HEK293T (cell line): ENCODE results near the gene STOX1.
"Not testable (repeated sequence)": the region's sequence is repeated elsewhere in the genome, so short reads cannot be mapped to it uniquely, and the experiment has no call there.

ENCODE experiments used
- CTCF ChIA-PET: fragments of 350-600 bp; formaldehyde crosslinking; extraction: SDS; loops from one replicate; lab custom pipeline; 2021; ENCODE audit warnings: antibody characterized with exemption, inconsistent platforms; lab: Yijun Ruan, JAX
- POLR2A ChIA-PET: fragments of 350-600 bp; formaldehyde crosslinking; extraction: SDS; loops from one replicate; lab custom pipeline; 2020; ENCODE audit warnings: antibody characterized with exemption, inconsistent platforms; lab: Yijun Ruan, JAX
- DNase-seq: peaks from one replicate; pipeline ENCODE4 v3.0.0; 2012; ENCODE audit warnings: mixed read lengths; ENCODE audit errors: extremely low spot score
- ARNT ChIP-seq: fragments of 450-650 bp; IDR thresholded peaks from 2 replicates; pipeline ENCODE4 v1.6.1; 2017; ENCODE audit warnings: mild to moderate bottlenecking
- BHLHE40 ChIP-seq: fragments of 450-650 bp; IDR thresholded peaks from 2 replicates; pipeline ENCODE4 v1.6.1; 2016; ENCODE audit warnings: mild to moderate bottlenecking, moderate library complexity, borderline replicate concordance
- CTBP1 ChIP-seq: fragments of 450-650 bp; IDR thresholded peaks from 2 replicates; pipeline ENCODE4 v1.6.1; 2016; ENCODE audit warnings: borderline replicate concordance
- ELF4 ChIP-seq: fragments of 450-650 bp; IDR thresholded peaks from 2 replicates; pipeline ENCODE4 v1.6.1; 2017; ENCODE audit warnings: antibody characterized with exemption
- FOXA1 ChIP-seq: fragments of 450-650 bp; IDR thresholded peaks from 2 replicates; pipeline ENCODE4 v1.6.1; 2016; ENCODE audit warnings: mild to moderate bottlenecking
- FOXK2 ChIP-seq: fragments of 450-650 bp; IDR thresholded peaks from 2 replicates; pipeline ENCODE4 v1.6.1; 2016; ENCODE audit warnings: mild to moderate bottlenecking
- FOXM1 ChIP-seq: fragments of 450-650 bp; IDR thresholded peaks from 2 replicates; pipeline ENCODE4 v1.6.1; 2017; ENCODE audit warnings: mild to moderate bottlenecking, borderline replicate concordance
- HDGF ChIP-seq: fragments of 450-650 bp; IDR thresholded peaks from 2 replicates; pipeline ENCODE4 v1.6.1; 2017; ENCODE audit warnings: antibody characterized with exemption, borderline replicate concordance
- L3MBTL2 ChIP-seq: fragments of 450-650 bp; conservative IDR thresholded peaks from 2 replicates; pipeline ENCODE4 v1.6.1; 2016; ENCODE audit warnings: mild to moderate bottlenecking
- LEF1 ChIP-seq: fragments of 450-650 bp; IDR thresholded peaks from 2 replicates; pipeline ENCODE4 v1.6.1; 2017; ENCODE audit warnings: mild to moderate bottlenecking, borderline replicate concordance
- NFRKB ChIP-seq: fragments of 450-650 bp; IDR thresholded peaks from 2 replicates; pipeline ENCODE4 v1.6.1; 2016; ENCODE audit warnings: mild to moderate bottlenecking, moderate library complexity
- PKNOX1 ChIP-seq: fragments of 450-650 bp; IDR thresholded peaks from 2 replicates; pipeline ENCODE4 v1.6.1; 2016
- SP1 ChIP-seq: fragments of 450-650 bp; IDR thresholded peaks from 2 replicates; pipeline ENCODE4 v1.6.1; 2017
- SUZ12 ChIP-seq: fragments of 450-650 bp; IDR thresholded peaks from 2 replicates; pipeline ENCODE4 v1.6.1; 2016; ENCODE audit warnings: mild to moderate bottlenecking
- TARDBP ChIP-seq: fragments of 450-650 bp; IDR thresholded peaks from 2 replicates; pipeline ENCODE4 v1.6.1; 2016
- ZNF384 ChIP-seq: fragments of 450-650 bp; IDR thresholded peaks from 2 replicates; pipeline ENCODE4 v1.6.1; 2016

Gene STOX1

DNA sequence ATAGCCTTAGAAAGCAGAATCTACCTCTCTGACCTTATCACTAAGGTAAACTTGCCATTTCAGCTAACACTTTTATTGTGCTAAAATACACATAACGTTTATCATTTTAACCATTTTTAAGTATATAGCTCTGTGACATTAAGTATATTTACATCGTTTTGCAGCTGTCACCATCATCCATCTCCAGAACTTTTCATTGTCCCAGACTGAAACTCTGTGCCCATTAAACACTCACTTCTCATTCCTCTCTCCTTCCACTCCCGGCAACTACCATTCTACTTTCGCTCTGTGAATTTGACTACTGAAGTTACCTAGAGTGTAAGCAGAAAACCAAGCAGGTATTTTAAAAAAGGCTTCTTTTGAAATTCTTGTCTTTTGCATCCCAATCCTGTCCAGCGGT lies 75.1 kb downstream of the STOX1 start:
- TF ChIP-seq L3MBTL2 = no peak
- no peak for DNase-seq
- POLR2A ChIA-PET = no interaction called here
- CTCF ChIA-PET = no interaction called here

DNA sequence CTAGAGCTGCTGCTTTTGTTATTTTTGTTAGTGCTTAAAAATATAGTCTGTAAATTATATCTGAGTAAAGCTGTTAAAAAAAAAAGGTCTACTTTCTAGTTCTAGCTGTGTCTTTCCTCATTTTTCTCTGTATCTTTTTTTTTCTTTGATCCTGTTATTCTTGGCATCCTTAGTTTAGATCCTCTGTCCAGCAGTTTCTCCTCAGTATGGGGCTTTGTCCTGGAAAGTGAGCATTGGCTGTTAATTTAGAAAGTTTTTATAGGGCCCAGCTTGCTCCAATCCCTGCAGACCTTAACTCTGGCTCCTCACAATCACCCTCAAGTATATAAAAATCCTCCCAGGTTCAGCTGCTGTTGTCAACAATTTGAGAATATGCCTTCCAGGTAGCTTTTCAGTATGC lies 97.3 kb downstream of the STOX1 start:
- no peak for DNase-seq
- CTCF ChIA-PET = interaction anchor here (0.6 to 0.9 kb wide), 2 partner anchors 10 to 18 kb away, joined by 3 to 4 read pairs; no protein-coding TSS in a partner anchor
- POLR2A ChIA-PET = no interaction called here
- TF ChIP-seq FOXM1 = no peak
- TF ChIP-seq BHLHE40 = no peak
- no peak for TF ChIP-seq PKNOX1
- no peak for TF ChIP-seq L3MBTL2
- no peak for TF ChIP-seq FOXA1
- TF ChIP-seq SP1 = no peak
- no peak for TF ChIP-seq SUZ12
- no peak for TF ChIP-seq FOXK2
- no peak for TF ChIP-seq NFRKB
- TF ChIP-seq LEF1 = no peak

- no peak for DNase-seq
- POLR2A ChIA-PET = interaction anchor here (1.3 kb wide), 1 partner anchor 30 kb away, joined by 4 read pairs; the partner anchor contains the start of gene DDX21
- no peak for TF ChIP-seq ARNT
- no peak for TF ChIP-seq CTBP1
- TF ChIP-seq LEF1 = no peak
- TF ChIP-seq ZNF384 = no peak
- TF ChIP-seq SP1 = no peak
- TF ChIP-seq TARDBP = no peak
- no peak for TF ChIP-seq FOXK2
- CTCF ChIA-PET = no interaction called here
Measured at GRCh38 chr10:68925489-68925888, 98.2 kb downstream of the STOX1 start.

GRCh38 chr10:68929157-68929556 lies 101.8 kb downstream of the STOX1 start:
- CTCF ChIA-PET, POLR2A ChIA-PET, DNase-seq: not testable (repeated sequence)

GRCh38 chr10:68929888-68930287 lies 102.6 kb downstream of the STOX1 start:
- DNase-seq, POLR2A ChIA-PET, CTCF ChIA-PET: not testable (repeated sequence)

GRCh38 chr10:68932860-68933259 lies 105.5 kb downstream of the STOX1 start:
- DNase-seq, CTCF ChIA-PET, POLR2A ChIA-PET: not testable (repeated sequence)

DNA sequence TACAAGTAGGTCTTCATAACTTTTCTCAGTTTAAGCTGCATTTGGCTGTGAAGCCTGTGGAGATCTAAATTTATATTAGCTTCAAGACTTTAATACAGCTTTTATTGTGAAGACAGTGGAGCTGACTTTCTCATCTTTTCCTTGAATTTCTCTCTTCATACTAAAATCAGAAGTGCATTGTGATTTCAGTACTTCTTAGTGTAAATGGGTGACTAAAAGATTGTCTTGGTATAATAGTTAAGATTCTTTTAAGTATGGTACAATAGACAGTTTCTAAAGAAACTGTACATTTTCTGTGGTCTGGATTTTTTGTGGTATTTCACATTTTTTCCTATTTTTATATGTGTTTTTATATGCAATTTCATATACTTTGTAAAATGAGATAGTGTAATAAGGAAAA lies 107.7 kb downstream of the STOX1 start:
- no peak for DNase-seq

DNA sequence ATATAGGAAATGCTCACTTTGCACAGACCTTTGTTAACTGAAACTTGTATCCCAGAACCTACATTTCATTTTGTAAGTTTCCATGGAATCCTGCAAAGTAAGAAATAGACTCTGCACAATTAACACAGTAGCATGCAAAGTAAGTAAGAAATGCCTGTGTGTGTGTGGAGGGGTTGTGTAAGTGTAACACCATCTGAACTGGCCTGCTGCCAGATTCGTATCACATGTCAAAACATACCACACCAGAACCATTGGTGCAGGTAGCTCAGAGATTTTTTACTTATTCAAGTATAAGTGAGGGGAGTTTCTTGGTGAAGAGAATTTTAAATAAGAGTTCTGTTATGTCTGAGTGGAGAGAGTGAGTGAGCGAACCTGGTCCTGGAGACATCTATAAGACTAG lies 110.8 kb downstream of the STOX1 start:
- ChIA-PET CTCF (no interaction called here), POLR2A (no interaction called here)
- no peak for DNase-seq
- TF ChIP-seq PKNOX1 = no peak
- no peak for TF ChIP-seq ELF4
- TF ChIP-seq LEF1 = no peak
- no peak for TF ChIP-seq NFRKB
- no peak for TF ChIP-seq SUZ12
- no peak for TF ChIP-seq CTBP1
- TF ChIP-seq FOXK2 = no peak
- no peak for TF ChIP-seq BHLHE40
- TF ChIP-seq HDGF = no peak
- no peak for TF ChIP-seq FOXA1
- no peak for TF ChIP-seq ARNT
- TF ChIP-seq L3MBTL2 = no peak
- TF ChIP-seq ZNF384 = no peak

More for the DNA sequence above, 107.7 kb downstream of the STOX1 start:
- POLR2A ChIA-PET = no interaction called here
- TF ChIP-seq SP1 = no peak
- no peak for TF ChIP-seq ARNT
- no peak for TF ChIP-seq TARDBP
- TF ChIP-seq FOXK2 = no peak
- TF ChIP-seq HDGF = no peak
- no peak for TF ChIP-seq SUZ12
- CTCF ChIA-PET = interaction anchor here (0.7 kb wide), 1 partner anchor 11 kb away, joined by 3 read pairs; no protein-coding TSS in a partner anchor

- POLR2A ChIA-PET = no interaction called here
- DNase-seq = no peak
- CTCF ChIA-PET = no interaction called here
- no peak for TF ChIP-seq LEF1
Measured at GRCh38 chr10:68938884-68939283, 111.6 kb downstream of the STOX1 start.

DNA sequence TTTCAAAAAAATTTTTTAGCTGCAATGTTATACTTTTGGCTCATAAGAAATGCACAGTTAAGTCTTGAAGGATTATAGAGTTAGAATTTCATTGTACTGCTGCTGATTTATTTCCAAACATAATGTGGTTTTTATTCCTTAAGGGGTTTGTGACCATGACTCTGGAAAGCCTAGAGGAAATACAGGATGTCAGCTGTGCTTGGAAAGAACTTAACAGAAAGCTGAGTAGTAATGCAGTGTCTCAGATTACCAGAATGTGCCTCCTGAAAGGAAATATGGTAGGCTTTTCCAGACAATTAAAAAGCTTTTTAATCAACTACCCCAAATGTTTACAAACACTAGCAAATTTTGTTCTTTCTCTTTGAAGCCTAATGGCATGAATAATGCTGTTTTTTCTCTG lies 113.6 kb downstream of the STOX1 start:
- POLR2A ChIA-PET = interaction anchor here (3.9 kb wide), 1 partner anchor 15 kb away, joined by 12 read pairs; the partner anchor contains the start of gene DDX21
- CTCF ChIA-PET, DNase-seq: not testable (repeated sequence)
